Mesenchymal stem cell (in vitro differentiated cells and primary cell): ENCODE measurements around the gene BOD1L1.
A peak's percentile ranks its signal among the peaks of the same experiment; 100 is the strongest.

ENCODE experiments used
- DNase-seq: peaks from one replicate; pipeline ENCODE4 v3.0.0-alpha.2; 2013
- H2AFZ ChIP-seq: one replicate; pipeline ENCODE4 v1.6.1; 2013; ENCODE audit warnings: low read depth, mild to moderate bottlenecking, control low read depth, inconsistent platforms, low read length, moderate library complexity
- H2AK5ac ChIP-seq: 2 replicates; pipeline ENCODE4 v1.6.1; 2013; ENCODE audit warnings: low read length, moderate library complexity, mild to moderate bottlenecking, inconsistent platforms; ENCODE audit not compliant: severe bottlenecking
- H2BK120ac ChIP-seq: one replicate; pipeline ENCODE4 v1.6.1; 2013; ENCODE audit warnings: low read depth, mild to moderate bottlenecking, inconsistent platforms, low read length, moderate library complexity
- H2BK12ac ChIP-seq, 2 experiments: one replicate each; pipeline ENCODE4 v1.6.1; 2013; ENCODE audit warnings: inconsistent platforms in 2 of 2, low read length in 2 of 2, mild to moderate bottlenecking in 2 of 2, moderate library complexity in 2 of 2, control low read depth in 1 of 2
- H2BK15ac ChIP-seq: one replicate; pipeline ENCODE4 v1.6.1; 2013; ENCODE audit warnings: mild to moderate bottlenecking, low read depth, inconsistent platforms; ENCODE audit not compliant: poor library complexity, severe bottlenecking
- H2BK5ac ChIP-seq: 2 replicates; pipeline ENCODE4 v1.6.1; 2013; ENCODE audit warnings: low read depth, mild to moderate bottlenecking, low read length, control low read depth, inconsistent platforms; ENCODE audit not compliant: poor library complexity, severe bottlenecking
- H3K14ac ChIP-seq, 2 experiments: one replicate each; pipeline ENCODE4 v1.6.1; 2013; ENCODE audit warnings: inconsistent platforms in 2 of 2, low read length in 2 of 2, control low read depth in 1 of 2, mild to moderate bottlenecking in 1 of 2, moderate library complexity in 1 of 2
- H3K18ac ChIP-seq, 2 experiments: one replicate each; pipeline ENCODE4 v1.6.1; 2013; ENCODE audit warnings: inconsistent platforms in 2 of 2, low read length in 2 of 2, control low read depth in 1 of 2, low read depth in 1 of 2, mild to moderate bottlenecking in 1 of 2
- H3K23ac ChIP-seq, 2 experiments: one replicate each; pipeline ENCODE4 v1.6.1; 2013; ENCODE audit warnings: inconsistent platforms in 2 of 2, low read length in 2 of 2, mild to moderate bottlenecking in 2 of 2, moderate library complexity in 2 of 2, control low read depth in 1 of 2
- H3K27ac ChIP-seq: 2 replicates; pipeline ENCODE4 v1.5.1; 2013; ENCODE audit warnings: mild to moderate bottlenecking, moderate library complexity, low read length, control low read depth, inconsistent platforms; ENCODE audit not compliant: poor library complexity, severe bottlenecking
- H3K27me3 ChIP-seq, 2 experiments: 2 replicates each; pipeline versions ENCODE4 v1.6.1 to v1.7.0; 2013; ENCODE audit warnings: low read length in 2 of 2, mild to moderate bottlenecking in 2 of 2, moderate library complexity in 2 of 2, control low read depth in 1 of 2, inconsistent platforms in 1 of 2; ENCODE audit not compliant: control insufficient read depth in 1 of 2, insufficient read depth in 1 of 2
- H3K36me3 ChIP-seq, 2 experiments: 2 replicates each; pipeline versions ENCODE4 v1.6.1 to v1.7.0; 2013; ENCODE audit warnings: low read length in 2 of 2, control low read depth in 1 of 2, inconsistent platforms in 1 of 2, low read depth in 1 of 2, mild to moderate bottlenecking in 1 of 2; ENCODE audit not compliant: insufficient read depth in 2 of 2, control insufficient read depth in 1 of 2
- H3K4ac ChIP-seq, 2 experiments: one replicate each; pipeline ENCODE4 v1.6.1; 2013; ENCODE audit warnings: inconsistent platforms in 2 of 2, low read length in 2 of 2, mild to moderate bottlenecking in 2 of 2, moderate library complexity in 2 of 2, control low read depth in 1 of 2, low read depth in 1 of 2
- H3K4me1 ChIP-seq: 2 replicates; pipeline ENCODE4 v1.6.1; 2013; ENCODE audit warnings: low read depth, low read length, control low read depth; ENCODE audit not compliant: control insufficient read depth, insufficient read depth
- H3K4me2 ChIP-seq: 2 replicates; pipeline ENCODE4 v1.6.1; 2013; ENCODE audit warnings: low read length, mild to moderate bottlenecking, inconsistent platforms; ENCODE audit not compliant: poor library complexity, severe bottlenecking
- H3K4me3 ChIP-seq, 2 experiments: 2 replicates each; pipeline versions ENCODE4 v1.5.1 to v1.7.0; 2013; ENCODE audit warnings: low read length in 2 of 2, mild to moderate bottlenecking in 2 of 2, control low read depth in 1 of 2, low read depth in 1 of 2; ENCODE audit not compliant: insufficient read depth in 1 of 2
- H3K79me1 ChIP-seq: replicated peaks from 2 replicates; pipeline ENCODE4 v1.6.1; 2013; ENCODE audit warnings: mild to moderate bottlenecking, control low read depth, low read length, inconsistent platforms; ENCODE audit not compliant: poor library complexity, severe bottlenecking
- H3K9ac ChIP-seq: 2 replicates; pipeline ENCODE4 v1.7.0; 2013; ENCODE audit warnings: mild to moderate bottlenecking, low read length, moderate library complexity
- H3K9me3 ChIP-seq: 2 replicates; pipeline ENCODE4 v1.7.0; 2013; ENCODE audit warnings: mild to moderate bottlenecking, low read length; ENCODE audit not compliant: control insufficient read depth
- H4K8ac ChIP-seq: one replicate; pipeline ENCODE4 v1.6.1; 2013; ENCODE audit warnings: inconsistent platforms, mild to moderate bottlenecking, low read length, moderate library complexity
- H4K91ac ChIP-seq: one replicate; pipeline ENCODE4 v1.6.1; 2013; ENCODE audit warnings: mild to moderate bottlenecking, low read length, inconsistent platforms
- WGBS: methylation state at CpG from one replicate; pipeline ENCODE4 v1.1.7; 2013; ENCODE audit warnings: mixed read lengths; 5-methylcytosine and 5-hydroxymethylcytosine counted together

The BOD1L1 gene

DNA sequence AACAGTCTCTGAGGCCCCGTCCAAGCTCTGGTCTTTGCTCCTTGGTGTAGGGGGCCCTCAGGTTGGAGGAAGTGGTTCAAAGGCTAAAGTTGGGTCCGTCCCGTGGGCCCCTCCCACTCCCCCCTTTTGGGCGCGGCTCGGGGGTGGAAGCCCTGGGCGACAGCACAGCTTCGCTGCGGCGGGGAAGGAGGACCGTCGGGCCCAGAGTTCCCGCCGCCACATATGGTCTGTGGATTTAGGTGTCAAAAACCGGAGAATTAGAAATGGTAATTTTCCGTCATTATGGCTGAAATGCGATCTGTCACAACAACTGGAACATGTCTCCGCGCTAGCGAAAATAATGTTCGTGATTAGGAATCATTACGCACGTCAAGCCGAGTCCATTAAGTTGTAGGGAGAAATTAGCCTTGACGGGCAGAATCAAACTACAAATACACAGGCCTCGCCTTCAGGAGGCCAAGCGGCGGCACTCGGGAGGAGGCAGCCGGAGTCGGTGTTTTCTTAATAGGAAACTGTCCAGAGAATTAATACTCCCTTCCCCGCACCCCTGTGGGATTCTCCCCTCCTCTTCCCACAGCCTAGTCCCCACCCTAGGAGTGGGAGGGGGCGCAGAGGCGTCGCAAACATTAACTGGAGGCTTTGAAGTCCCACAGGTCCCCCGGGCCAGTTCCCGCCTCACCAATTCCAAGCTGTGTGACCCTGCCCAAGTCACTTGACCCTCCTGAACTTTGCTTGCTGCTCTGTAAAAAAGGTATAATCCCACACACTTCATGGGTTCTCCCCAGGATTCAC lies 98.2 kb downstream of the BOD1L1 start:
- no peak overlapping the region for H3K4me3 ChIP-seq
- 20% methylated on average over 37 of the region's 37 CpGs for WGBS
- no peak overlapping the region for H2AK5ac ChIP-seq
- H3K23ac ChIP-seq, result no peak overlapping the region
- no peak overlapping the region for H3K27ac ChIP-seq
- no peak overlapping the region for H2BK12ac ChIP-seq
- no peak overlapping the region for H3K14ac ChIP-seq
- peaks cover 19% of the 10 kb centered on the region for H3K4me1 ChIP-seq
- no peak for DNase-seq
- no peak overlapping the region for H2BK15ac ChIP-seq
- no peak overlapping the region for H2BK5ac ChIP-seq
- no peak overlapping the region for H2BK120ac ChIP-seq
- H3K9me3 ChIP-seq, result peaks cover 6% of the 10 kb centered on the region
- H3K79me1 ChIP-seq, result no peaks in the 10 kb centered on the region
- no peaks in the 10 kb centered on the region for H3K36me3 ChIP-seq
- H3K9ac ChIP-seq, result no peak overlapping the region
- peaks cover 98 to 100% of the 10 kb centered on the region in 2 experiments for H3K27me3 ChIP-seq
- no peak overlapping the region for H4K91ac ChIP-seq
- H4K8ac ChIP-seq, result no peak overlapping the region
- no peak overlapping the region for H2AFZ ChIP-seq
- no peak overlapping the region for H3K4ac ChIP-seq
- no peak overlapping the region for H3K4me2 ChIP-seq
- H3K18ac ChIP-seq, result no peak overlapping the region

GRCh38 chr4:13528821-13529127 lies 98.8 kb downstream of the BOD1L1 start:
- H3K23ac ChIP-seq, result no peak overlapping the region
- peaks cover 19% of the 10 kb centered on the region for H3K4me1 ChIP-seq
- no peak overlapping the region for H2BK5ac ChIP-seq
- H2AK5ac ChIP-seq, result no peak overlapping the region
- no peak overlapping the region for H3K27ac ChIP-seq
- no peak overlapping the region for H2BK15ac ChIP-seq
- H3K36me3 ChIP-seq, result no peaks in the 10 kb centered on the region
- no peak overlapping the region for H4K8ac ChIP-seq
- no peak overlapping the region for H3K4me3 ChIP-seq
- H3K9ac ChIP-seq, result no peak overlapping the region
- H2BK12ac ChIP-seq, result no peak overlapping the region
- peaks cover 98 to 100% of the 10 kb centered on the region in 2 experiments for H3K27me3 ChIP-seq
- peaks cover 11% of the 10 kb centered on the region for H3K9me3 ChIP-seq
- H3K18ac ChIP-seq, result no peak overlapping the region
- no peak overlapping the region for H3K4ac ChIP-seq
- no peak overlapping the region for H3K14ac ChIP-seq
- whole genome bisulfite sequencing, result 9% methylated on average over 5 of the region's 5 CpGs
- no peak overlapping the region for H3K4me2 ChIP-seq
- no peak overlapping the region for H2BK120ac ChIP-seq
- H4K91ac ChIP-seq, result no peak overlapping the region
- no peaks in the 10 kb centered on the region for H3K79me1 ChIP-seq
- DNase-seq, result no peak
- H2AFZ ChIP-seq, result no peak overlapping the region

DNA sequence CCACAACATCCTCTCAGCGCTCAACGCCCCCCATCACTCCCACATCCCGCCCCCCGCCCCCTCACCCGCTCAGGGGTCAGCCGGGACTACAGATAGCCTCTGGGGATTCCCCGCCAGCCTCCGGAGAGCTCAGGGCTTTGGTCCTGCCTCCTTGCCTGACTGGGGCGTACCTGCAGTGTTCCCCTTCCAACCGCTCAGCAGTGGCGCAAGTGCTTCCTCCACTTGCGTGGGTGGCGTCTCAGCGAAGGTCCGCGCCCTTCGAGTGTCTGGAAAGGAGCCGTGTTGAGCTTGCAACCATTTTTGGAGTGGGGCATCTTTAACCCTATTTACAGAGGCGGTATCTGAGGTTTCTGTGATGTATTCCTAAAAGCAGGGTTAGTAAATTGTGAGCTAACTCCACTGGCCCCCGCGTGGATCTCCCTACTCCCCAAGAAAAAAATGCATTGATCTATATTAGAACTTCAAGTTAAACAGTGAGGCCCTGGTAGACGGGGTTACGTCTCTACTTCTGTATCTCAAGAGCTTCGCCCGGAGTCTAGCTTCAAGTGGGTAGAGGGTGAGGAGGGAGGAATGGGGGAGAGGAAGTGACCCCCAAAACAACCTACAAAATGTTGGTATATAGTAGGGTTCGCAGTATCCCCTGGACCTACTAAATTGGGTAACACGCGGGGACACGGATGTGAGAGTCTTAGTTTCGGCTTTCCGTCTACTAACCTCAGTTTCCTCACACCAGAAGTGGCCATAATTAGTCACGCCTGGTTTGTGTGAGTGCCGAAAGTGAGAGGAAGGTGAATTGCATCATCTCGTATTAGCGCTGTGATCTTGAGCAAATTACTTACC lies 99.3 kb downstream of the BOD1L1 start:
- H3K9ac ChIP-seq, result no peak overlapping the region
- H3K79me1 ChIP-seq, result no peaks in the 10 kb centered on the region
- no peaks in the 10 kb centered on the region for H3K36me3 ChIP-seq
- no peak overlapping the region for H2AK5ac ChIP-seq
- no peak overlapping the region for H2BK12ac ChIP-seq
- H4K8ac ChIP-seq, result no peak overlapping the region
- no peak overlapping the region for H2AFZ ChIP-seq
- peaks cover 99 to 100% of the 10 kb centered on the region in 2 experiments for H3K27me3 ChIP-seq
- peaks cover 12% of the 10 kb centered on the region for H3K9me3 ChIP-seq
- peak; percentile 20 for DNase-seq
- no peak overlapping the region for H3K14ac ChIP-seq
- H2BK120ac ChIP-seq, result no peak overlapping the region
- H3K27ac ChIP-seq, result no peak overlapping the region
- H2BK5ac ChIP-seq, result no peak overlapping the region
- H3K18ac ChIP-seq, result no peak overlapping the region
- no peak overlapping the region for H3K4me2 ChIP-seq
- 13% methylated on average over 24 of the region's 35 CpGs for WGBS
- H3K4me3 ChIP-seq, result no peak overlapping the region
- H3K23ac ChIP-seq, result no peak overlapping the region
- no peak overlapping the region for H3K4ac ChIP-seq
- peaks cover 19% of the 10 kb centered on the region for H3K4me1 ChIP-seq
- H2BK15ac ChIP-seq, result no peak overlapping the region
- no peak overlapping the region for H4K91ac ChIP-seq

DNA sequence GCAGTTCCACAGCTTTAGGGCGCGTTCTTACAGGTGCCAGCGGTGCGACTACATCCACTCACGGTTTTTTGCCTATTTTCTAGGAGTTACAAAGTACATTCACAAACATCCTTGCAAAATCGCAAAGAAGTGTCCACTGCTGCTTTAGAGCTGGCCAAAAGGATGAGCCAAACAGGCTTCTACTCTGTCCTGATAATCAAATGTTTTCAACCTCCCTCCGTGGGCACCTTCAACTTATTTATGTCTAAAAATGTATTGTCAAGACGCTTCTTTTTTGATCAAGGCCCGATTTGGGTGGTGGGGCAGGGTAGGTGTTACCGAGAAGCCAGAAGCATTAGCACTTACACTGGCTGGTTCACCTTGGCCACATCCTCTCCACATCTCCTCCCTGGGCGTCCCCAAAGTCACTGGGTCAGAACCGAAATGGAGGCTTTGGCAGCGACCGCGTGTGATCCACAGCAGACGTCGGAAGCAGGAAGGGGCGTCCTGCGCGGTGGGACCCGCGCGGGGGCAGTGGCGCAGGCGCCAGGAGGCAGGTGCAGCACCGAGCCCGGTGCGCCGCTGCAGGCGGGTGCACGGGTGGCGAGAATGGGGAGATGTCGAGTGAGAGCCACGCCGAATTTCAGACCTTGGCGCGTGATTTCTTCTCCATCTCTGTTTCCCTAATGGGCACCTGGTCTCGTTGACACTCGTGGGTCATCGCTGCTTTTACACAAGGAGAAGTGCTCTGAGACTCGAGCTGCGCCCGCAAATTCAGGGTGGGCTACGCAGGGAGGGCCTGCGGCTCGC lies 100.1 kb downstream of the BOD1L1 start:
- Histone ChIP-seq H3K4me2 (no peak overlapping the region), H3K4me3 (no peak overlapping the region), H3K4ac (no peak overlapping the region), H3K27ac (no peak overlapping the region), H3K18ac (no peak overlapping the region), H3K9me3 (peaks cover 12% of the 10 kb centered on the region), H3K79me1 (no peaks in the 10 kb centered on the region), H3K4me1 (peaks cover 26% of the 10 kb centered on the region), H3K27me3 (peaks cover 99 to 100% of the 10 kb centered on the region in 2 experiments), H4K8ac (no peak overlapping the region), H3K9ac (no peak overlapping the region), H3K14ac (peak overlapping the region in 1 of 2 experiments; percentile 41), H2BK5ac (no peak overlapping the region), H2BK120ac (no peak overlapping the region), H2AK5ac (no peak overlapping the region), H2BK15ac (no peak overlapping the region), H2AFZ (no peak overlapping the region), H3K23ac (no peak overlapping the region), H4K91ac (no peak overlapping the region), H2BK12ac (no peak overlapping the region), H3K36me3 (no peaks in the 10 kb centered on the region)
- DNase-seq, result no peak
- 17% methylated on average over 43 of the region's 46 CpGs for WGBS
